ENCODE results near the gene MYL7. TPM values are rescaled to one million over a fixed set of nuclear protein-coding genes. Genes with fewer than 3 reads are reported as not detected.
A peak's percentile ranks its signal among the peaks of the same experiment; 100 is the strongest.

Gene MYL7
- total RNA-seq, 1 experiment from 2014 or later, result not detected

GRCh38 chr7:44150466-44150832 is 9.3 kb upstream of the MYL7 start:
- DNase-seq (ENCODE audit: low read depth), result no peak

GRCh38 chr7:44149571-44150465 is 8.7 kb upstream of the MYL7 start:
- no peak for DNase-seq (ENCODE audit: low read depth)

- DNase-seq (ENCODE audit: low read depth), result no peak
Observed at GRCh38 chr7:44148961-44149536, 7.9 kb upstream of the MYL7 start.

- DNase-seq (ENCODE audit: low read depth), result no peak
Observed at GRCh38 chr7:44148166-44148565, 7.0 kb upstream of the MYL7 start.

- no peak for DNase-seq (ENCODE audit: low read depth)
Observed at GRCh38 chr7:44147026-44147991, 6.2 kb upstream of the MYL7 start.

- DNase-seq (ENCODE audit: low read depth), result peak; percentile 86
Observed at GRCh38 chr7:44145969-44146911, 5.1 kb upstream of the MYL7 start.

GRCh38 chr7:44145479-44145968 is 4.4 kb upstream of the MYL7 start:
- DNase-seq (ENCODE audit: low read depth), result no peak

- peak; percentile 10 for DNase-seq (ENCODE audit: low read depth)
Observed at GRCh38 chr7:44144968-44145478, 3.9 kb upstream of the MYL7 start.

GRCh38 chr7:44144426-44144967 is 3.4 kb upstream of the MYL7 start:
- no peak for DNase-seq (ENCODE audit: low read depth)

GRCh38 chr7:44143646-44144250 is 2.6 kb upstream of the MYL7 start:
- DNase-seq (ENCODE audit: low read depth), result no peak

- DNase-seq (ENCODE audit: low read depth), result no peak
Observed at GRCh38 chr7:44142028-44142427, 896 bp upstream of the MYL7 start.

GRCh38 chr7:44140341-44140740 is 791 bp downstream of the MYL7 start:
- no peak for DNase-seq (ENCODE audit: low read depth)

- no peak for DNase-seq (ENCODE audit: low read depth)
Observed at GRCh38 chr7:44139311-44140010, 1.7 kb downstream of the MYL7 start.

- no peak for DNase-seq (ENCODE audit: low read depth)
Observed at GRCh38 chr7:44138698-44139097, 2.4 kb downstream of the MYL7 start.

- no peak for DNase-seq (ENCODE audit: low read depth)
Observed at GRCh38 chr7:44136731-44137130, 4.4 kb downstream of the MYL7 start.

- DNase-seq (ENCODE audit: low read depth), result peak; percentile 54
Observed at GRCh38 chr7:44134943-44135628, 6.0 kb downstream of the MYL7 start.

GRCh38 chr7:44133295-44133694 is 7.8 kb downstream of the MYL7 start:
- no peak for DNase-seq (ENCODE audit: low read depth)

- DNase-seq (ENCODE audit: low read depth), result no peak
Observed at GRCh38 chr7:44132039-44132438, 9.1 kb downstream of the MYL7 start.
